Vagina (tissue), 2 donors: ENCODE data around the gene NEDD4.

ENCODE experiments used
- CTCF ChIP-seq, 3 experiments: fragments of 450-650 bp in 2 of 3; fragments of 200-600 bp in 1 of 3; sonication (generic) in 1 of 3; IDR thresholded peaks; one replicate each; pipeline ENCODE4 v1.5.1; 2017 to 2019; ENCODE audit warnings: antibody characterized with exemption in 3 of 3, mild to moderate bottlenecking in 2 of 3, moderate library complexity in 2 of 3
- POLR2A ChIP-seq, 2 donors: fragments of 450-650 bp; IDR thresholded peaks; one replicate each; pipeline ENCODE4 v1.6.1; 2017; ENCODE audit warnings: antibody characterized with exemption in 2 of 2, mild to moderate bottlenecking in 2 of 2, moderate library complexity in 2 of 2

GRCh38 chr15:55915221-55915620 is 78.2 kb downstream of the NEDD4 start:
- TF ChIP-seq CTCF (IDR thresholded peaks at IDR 0.05) (no peak), POLR2A (IDR thresholded peaks at IDR 0.05) (no peak)
